PFSK-1 (cell line): ENCODE results near the gene SRRT.

Experiments
- POLR2AphosphoS5 ChIP-seq: IDR thresholded peaks from 2 replicates; pipeline ENCODE4 v1.6.1; 2012; ENCODE audit warnings: low read depth, mild to moderate bottlenecking, control low read depth, low read length, moderate library complexity
- REST ChIP-seq, 2 experiments: IDR thresholded peaks; 2 replicates each; pipeline versions ENCODE4 v1.6.1 to v1.8.0; 2011 to 2012; ENCODE audit warnings: low read depth in 2 of 2, low read length in 2 of 2, control low read depth in 1 of 2, inconsistent platforms in 1 of 2, mild to moderate bottlenecking in 1 of 2, moderate library complexity in 1 of 2; ENCODE audit not compliant: insufficient read depth in 1 of 2
- SIN3A ChIP-seq: IDR thresholded peaks from 2 replicates; pipeline ENCODE4 v1.6.1; 2012; ENCODE audit warnings: mild to moderate bottlenecking, low read length, moderate library complexity, borderline replicate concordance; ENCODE audit not compliant: insufficient read depth

- no peak for TF ChIP-seq SIN3A
- TF ChIP-seq POLR2AphosphoS5, result no peak
- TF ChIP-seq REST (IDR thresholded peaks at IDR 0.05; ENCODE audit: insufficient read depth in 1 of 2, low read depth in 2 of 2, low read length in 2 of 2), result no peak
These were observed 20.7 kb downstream of the SRRT start, which contains the start of gene ACHE for GRCh38 chr7:100895701-100895955.
